ENCODE data around the gene TECPR1. TPM values are rescaled to one million over a fixed set of nuclear protein-coding genes. Genes with fewer than 3 reads are reported as not detected.

The TECPR1 gene
- total and polyA plus RNA-seq, 2 of the 8 experiments (the other 6 are each of a cell fraction or from before 2014, with no cell fraction given) = 1.3 to 11.1 TPM

DNA sequence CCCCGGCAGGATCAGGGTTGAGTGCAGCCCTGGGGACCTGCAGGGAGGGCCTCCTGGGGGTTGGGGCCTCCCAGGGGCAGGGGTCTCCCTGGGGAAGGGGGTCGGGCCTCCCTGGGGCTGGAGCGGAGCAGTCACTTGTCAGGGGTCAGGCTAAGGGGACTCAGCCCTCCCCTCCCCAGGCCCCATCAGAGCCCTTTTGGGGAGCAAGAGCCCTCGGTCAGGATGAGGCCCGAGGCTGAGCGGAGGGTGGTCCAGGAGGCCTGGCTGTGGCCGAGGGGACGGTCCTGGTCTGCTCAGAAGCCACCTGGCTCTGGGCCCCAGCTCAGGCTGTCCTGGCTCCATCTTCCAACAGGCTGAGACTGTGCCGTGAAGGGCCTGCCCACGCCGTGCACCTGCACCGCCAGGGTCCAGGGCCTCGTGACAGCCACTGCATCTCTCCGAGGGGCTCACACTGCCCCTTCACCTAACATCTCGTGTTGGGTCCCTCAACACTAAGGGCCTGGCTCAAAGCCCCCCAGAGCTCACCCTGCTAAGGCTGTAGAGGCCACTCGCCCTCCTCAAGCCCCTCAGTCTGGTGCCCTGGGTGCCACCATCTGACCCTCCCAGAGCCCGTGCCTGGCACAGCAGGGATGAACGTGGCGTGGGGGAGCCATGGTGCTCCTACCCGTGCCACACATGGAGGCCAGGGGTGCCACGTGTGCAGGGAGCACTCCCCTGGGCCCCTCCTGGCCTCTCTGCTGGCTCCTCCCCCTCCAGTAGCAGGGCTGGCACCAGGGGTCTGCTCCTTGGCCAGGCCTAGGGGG lies 27.9 kb downstream of the TECPR1 start (continued):
- TF ChIP-seq, protein P1, sequence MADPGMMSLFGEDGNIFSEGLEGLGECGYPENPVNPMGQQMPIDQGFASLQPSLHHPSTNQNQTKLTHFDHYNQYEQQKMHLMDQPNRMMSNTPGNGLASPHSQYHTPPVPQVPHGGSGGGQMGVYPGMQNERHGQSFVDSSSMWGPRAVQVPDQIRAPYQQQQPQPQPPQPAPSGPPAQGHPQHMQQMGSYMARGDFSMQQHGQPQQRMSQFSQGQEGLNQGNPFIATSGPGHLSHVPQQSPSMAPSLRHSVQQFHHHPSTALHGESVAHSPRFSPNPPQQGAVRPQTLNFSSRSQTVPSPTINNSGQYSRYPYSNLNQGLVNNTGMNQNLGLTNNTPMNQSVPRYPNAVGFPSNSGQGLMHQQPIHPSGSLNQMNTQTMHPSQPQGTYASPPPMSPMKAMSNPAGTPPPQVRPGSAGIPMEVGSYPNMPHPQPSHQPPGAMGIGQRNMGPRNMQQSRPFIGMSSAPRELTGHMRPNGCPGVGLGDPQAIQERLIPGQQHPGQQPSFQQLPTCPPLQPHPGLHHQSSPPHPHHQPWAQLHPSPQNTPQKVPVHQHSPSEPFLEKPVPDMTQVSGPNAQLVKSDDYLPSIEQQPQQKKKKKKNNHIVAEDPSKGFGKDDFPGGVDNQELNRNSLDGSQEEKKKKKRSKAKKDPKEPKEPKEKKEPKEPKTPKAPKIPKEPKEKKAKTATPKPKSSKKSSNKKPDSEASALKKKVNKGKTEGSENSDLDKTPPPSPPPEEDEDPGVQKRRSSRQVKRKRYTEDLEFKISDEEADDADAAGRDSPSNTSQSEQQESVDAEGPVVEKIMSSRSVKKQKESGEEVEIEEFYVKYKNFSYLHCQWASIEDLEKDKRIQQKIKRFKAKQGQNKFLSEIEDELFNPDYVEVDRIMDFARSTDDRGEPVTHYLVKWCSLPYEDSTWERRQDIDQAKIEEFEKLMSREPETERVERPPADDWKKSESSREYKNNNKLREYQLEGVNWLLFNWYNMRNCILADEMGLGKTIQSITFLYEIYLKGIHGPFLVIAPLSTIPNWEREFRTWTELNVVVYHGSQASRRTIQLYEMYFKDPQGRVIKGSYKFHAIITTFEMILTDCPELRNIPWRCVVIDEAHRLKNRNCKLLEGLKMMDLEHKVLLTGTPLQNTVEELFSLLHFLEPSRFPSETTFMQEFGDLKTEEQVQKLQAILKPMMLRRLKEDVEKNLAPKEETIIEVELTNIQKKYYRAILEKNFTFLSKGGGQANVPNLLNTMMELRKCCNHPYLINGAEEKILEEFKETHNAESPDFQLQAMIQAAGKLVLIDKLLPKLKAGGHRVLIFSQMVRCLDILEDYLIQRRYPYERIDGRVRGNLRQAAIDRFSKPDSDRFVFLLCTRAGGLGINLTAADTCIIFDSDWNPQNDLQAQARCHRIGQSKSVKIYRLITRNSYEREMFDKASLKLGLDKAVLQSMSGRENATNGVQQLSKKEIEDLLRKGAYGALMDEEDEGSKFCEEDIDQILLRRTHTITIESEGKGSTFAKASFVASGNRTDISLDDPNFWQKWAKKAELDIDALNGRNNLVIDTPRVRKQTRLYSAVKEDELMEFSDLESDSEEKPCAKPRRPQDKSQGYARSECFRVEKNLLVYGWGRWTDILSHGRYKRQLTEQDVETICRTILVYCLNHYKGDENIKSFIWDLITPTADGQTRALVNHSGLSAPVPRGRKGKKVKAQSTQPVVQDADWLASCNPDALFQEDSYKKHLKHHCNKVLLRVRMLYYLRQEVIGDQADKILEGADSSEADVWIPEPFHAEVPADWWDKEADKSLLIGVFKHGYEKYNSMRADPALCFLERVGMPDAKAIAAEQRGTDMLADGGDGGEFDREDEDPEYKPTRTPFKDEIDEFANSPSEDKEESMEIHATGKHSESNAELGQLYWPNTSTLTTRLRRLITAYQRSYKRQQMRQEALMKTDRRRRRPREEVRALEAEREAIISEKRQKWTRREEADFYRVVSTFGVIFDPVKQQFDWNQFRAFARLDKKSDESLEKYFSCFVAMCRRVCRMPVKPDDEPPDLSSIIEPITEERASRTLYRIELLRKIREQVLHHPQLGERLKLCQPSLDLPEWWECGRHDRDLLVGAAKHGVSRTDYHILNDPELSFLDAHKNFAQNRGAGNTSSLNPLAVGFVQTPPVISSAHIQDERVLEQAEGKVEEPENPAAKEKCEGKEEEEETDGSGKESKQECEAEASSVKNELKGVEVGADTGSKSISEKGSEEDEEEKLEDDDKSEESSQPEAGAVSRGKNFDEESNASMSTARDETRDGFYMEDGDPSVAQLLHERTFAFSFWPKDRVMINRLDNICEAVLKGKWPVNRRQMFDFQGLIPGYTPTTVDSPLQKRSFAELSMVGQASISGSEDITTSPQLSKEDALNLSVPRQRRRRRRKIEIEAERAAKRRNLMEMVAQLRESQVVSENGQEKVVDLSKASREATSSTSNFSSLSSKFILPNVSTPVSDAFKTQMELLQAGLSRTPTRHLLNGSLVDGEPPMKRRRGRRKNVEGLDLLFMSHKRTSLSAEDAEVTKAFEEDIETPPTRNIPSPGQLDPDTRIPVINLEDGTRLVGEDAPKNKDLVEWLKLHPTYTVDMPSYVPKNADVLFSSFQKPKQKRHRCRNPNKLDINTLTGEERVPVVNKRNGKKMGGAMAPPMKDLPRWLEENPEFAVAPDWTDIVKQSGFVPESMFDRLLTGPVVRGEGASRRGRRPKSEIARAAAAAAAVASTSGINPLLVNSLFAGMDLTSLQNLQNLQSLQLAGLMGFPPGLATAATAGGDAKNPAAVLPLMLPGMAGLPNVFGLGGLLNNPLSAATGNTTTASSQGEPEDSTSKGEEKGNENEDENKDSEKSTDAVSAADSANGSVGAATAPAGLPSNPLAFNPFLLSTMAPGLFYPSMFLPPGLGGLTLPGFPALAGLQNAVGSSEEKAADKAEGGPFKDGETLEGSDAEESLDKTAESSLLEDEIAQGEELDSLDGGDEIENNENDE (IDR thresholded peaks at IDR 0.05; ENCODE audit: insufficient replicate concordance, low read length) = no peak
- TF ChIP-seq TEAD4 (IDR thresholded peaks at IDR 0.05; ENCODE audit: low read depth, low read length) (no peak), SAP30 (IDR thresholded peaks at IDR 0.05; ENCODE audit: insufficient read depth, insufficient replicate concordance, low read length) (no peak), EZH2 (IDR thresholded peaks at IDR 0.05; ENCODE audit: low read depth, low read length, severe bottlenecking) (no peak), GABPA (IDR thresholded peaks at IDR 0.05; ENCODE audit: borderline replicate concordance, insufficient read depth, low read length) (no peak)
